HTERT RPE-1 (cell line): ENCODE measurements around the gene HAUS2.
"Not testable (repeated sequence)": the region's sequence is repeated elsewhere in the genome, so short reads cannot be mapped to it uniquely, and the experiment has no call there.

Experiments used
- in situ Hi-C: fragments of 300-500 bp; cut with MboI; formaldehyde crosslinking; loops from 4 replicates; pipeline ENCODE4 v1.14.3; 2020; ENCODE audit warnings: low sequenced_read_pairs

The HAUS2 gene

DNA sequence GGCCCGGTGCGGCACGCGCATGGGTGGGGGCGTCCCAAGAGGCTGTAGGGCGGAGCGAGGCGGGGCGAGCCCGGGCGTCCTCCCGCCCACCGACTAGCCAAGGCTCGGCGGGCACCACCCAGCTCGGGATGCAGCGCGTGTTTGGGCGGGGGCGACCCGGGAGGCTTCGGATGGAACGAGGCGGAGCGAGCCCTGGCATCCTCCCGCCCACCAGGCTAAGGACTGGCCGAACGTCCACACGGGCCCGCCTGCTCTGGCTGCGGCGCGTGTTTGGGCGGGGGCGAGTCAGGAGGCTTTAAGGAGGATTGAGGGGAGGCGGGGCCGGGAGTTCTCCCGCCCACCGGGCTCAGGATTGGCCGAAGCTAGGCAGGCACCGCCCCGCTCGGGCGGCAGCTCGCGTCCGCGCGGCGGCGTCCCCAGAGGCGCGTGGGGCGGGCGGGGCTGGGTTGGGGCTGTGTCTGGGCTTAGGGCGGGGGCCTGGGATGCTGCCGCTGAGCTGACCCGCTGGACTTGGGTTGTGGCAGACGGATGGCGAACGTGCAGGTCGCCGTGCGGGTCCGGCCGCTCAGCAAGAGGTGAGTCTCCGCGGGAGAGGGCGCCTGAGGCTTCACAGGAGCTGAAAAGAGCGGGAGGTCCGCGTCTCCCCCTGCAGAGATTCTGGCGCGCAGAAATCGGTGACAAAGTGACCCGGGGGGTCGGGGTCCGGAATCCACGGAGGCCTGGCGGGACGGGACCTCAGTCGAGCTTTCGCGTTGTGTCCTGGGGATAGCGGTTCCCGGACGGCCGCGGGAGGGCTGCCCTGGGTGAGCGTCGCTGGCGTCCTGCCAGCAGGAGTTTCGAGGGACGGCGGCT, 26.8 kb downstream of the HAUS2 start, which contains the start of gene STARD9:
Gene STARD9, plus strand, starts transcription at position 419 of the 852 bp plus-strand sequence. Its CDS starts 110 bp downstream, at position 529.
- in situ Hi-C loops, result no loop called here

DNA sequence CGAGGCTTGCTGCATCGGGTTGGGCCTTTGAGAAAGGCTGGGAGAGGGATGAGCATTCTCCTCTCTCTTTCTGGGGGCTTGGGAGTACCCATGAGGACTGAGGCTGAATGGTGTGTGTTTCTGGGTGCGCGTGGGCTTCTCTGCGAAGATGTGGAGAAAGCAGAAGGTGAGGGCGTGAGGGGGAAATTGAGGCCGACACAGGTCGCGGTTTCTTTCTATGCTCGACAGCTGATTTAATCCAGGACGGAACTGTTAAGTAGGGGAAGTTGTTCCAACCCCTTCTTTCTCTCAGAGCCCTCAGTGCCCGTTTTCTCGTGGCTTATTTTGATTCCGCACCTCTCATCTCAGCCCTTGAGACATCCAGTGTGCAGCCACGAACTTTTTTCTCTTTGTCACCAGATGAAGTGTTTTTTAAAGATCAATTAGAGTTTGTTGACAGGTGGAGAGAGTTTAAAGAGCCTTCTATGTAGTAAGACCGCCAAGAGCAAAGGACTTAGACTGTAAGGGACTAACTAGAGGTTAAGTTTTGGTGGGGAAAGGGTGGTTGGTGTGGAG, 27.5 kb downstream of the HAUS2 start:
- in situ Hi-C loops, result no loop called here

DNA sequence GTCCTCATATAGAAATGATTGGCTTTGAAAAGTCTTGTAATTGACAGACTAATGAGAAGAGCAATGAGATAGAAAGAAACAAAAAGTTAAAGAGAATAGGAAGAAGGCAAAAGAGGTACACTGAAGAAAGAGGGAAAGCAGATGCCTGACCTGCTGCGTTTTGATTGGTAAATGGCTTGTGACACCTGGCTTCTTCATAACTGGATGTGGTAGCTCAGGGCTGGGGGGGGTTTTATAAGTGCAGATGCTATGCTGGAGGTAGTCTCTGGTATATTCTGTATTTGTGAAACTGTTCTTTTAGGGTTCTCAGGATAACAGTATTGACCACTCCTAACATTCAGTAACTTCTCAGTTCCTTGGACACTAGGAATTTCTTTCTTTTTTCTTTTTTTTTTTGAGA, 28.1 kb downstream of the HAUS2 start:
- in situ Hi-C loops, result no loop called here

DNA sequence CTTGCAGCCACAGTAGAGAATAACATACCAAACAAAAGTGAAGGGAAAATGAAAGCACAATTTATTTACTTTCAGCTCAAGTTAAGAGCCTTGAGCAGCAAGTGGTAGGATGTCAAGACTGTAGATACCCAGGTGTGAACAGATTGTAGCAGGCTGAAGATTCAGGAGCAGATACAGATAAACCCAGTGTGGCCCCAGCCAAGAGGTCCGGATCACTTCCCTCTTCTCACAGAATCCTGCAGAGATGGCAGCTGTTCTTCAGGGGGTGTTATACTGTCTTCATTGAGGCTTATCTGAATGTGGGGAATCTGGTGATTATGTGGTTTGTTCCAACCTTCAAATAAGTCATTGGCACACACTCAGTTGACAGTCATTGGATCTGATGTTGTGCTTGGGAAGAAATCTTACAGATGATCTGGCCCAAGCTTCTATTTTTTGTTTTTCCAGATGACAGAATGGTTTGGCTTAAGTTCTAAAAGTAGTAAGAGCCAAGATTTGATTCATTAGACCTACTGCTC, 28.9 kb downstream of the HAUS2 start:
- in situ Hi-C loops, result no loop called here

DNA sequence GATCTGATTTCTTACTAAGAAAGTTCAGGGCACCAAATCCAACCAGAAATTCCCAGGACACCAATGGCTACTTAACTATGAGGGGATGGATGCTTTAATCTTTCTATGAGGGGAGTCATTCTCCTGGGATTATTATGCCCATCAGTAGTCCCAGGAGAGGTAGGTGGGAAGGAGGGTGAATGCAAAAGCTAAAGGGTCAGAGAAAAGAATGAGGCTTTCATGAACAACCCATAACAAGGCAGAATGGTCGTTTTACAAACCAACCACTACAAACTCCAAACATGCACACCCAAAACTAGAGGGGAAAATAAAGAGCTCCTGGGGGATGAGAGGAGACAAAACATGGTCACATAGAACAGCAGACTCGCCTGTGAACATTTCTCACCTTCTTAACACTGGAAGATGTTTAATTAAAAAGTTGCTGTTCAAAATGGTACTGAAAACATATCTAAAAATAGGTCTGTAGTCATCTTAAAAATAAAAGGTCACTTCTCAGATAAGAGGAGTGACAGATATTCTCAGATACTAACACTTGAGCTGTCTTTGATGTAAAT, 30.4 kb downstream of the HAUS2 start:
- in situ Hi-C loops, result no loop called here

DNA sequence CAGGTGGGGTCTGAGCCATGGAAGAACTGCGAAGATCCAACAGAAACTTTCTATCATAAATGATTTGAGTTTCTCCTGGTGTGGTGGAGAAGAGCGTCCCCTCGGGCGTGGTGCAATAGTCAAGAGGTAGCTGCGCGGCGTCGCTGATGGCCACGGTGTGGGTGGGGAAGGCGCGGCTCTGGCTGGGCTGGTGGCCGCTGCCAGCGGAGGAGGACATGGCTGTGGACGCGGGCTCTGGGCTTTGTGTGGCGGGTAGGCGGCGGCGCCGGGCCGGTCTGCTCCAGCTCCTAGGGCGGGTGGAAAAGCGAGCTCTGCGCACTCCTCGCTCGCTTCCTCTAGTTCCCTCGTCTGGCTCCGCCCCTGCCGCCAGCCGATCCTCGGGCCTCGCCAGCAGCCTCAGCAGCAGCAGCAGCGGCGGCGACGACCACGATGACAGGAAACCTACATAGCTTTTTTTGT, 32.7 kb downstream of the HAUS2 start:
- in situ Hi-C loops, result no loop called here

DNA sequence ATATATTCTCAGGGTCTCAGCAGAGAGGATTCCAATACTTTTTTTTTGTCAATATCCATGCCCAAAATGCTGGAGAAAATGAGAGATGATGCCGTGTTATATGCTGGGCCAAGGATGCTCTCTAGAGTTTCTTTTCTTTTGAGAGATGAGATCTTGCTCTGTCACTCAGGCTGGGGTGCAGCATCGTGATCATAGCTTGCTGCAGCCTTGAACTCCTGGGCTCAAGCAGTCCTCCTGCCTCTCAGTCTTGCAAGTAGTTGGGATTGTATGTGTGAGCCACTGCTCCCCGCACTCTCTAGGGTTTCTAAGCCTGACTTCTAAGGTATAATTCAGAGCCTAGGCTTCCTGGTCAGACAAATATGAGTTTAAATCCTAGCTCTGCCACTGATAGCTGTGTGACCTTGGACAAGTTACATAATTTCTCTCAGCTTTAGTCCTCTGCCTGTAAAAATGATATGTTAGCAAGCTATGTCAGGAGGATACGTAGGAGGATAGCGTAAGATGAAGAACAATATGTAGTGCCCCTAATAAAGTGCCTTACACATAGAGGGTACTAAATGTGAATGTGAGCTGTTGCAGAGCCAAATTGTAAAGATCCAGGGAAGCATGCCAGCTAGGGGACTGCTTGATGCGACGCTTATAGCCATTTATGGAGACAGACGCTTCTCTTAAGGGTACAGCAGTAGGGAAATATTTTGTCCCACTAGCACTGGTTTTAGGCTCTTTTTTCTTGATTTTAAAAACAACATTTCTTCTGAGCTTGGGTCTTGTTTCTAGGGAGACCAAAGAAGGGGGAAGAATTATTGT, 34.1 kb downstream of the HAUS2 start:
- in situ Hi-C loops, result no loop called here

DNA sequence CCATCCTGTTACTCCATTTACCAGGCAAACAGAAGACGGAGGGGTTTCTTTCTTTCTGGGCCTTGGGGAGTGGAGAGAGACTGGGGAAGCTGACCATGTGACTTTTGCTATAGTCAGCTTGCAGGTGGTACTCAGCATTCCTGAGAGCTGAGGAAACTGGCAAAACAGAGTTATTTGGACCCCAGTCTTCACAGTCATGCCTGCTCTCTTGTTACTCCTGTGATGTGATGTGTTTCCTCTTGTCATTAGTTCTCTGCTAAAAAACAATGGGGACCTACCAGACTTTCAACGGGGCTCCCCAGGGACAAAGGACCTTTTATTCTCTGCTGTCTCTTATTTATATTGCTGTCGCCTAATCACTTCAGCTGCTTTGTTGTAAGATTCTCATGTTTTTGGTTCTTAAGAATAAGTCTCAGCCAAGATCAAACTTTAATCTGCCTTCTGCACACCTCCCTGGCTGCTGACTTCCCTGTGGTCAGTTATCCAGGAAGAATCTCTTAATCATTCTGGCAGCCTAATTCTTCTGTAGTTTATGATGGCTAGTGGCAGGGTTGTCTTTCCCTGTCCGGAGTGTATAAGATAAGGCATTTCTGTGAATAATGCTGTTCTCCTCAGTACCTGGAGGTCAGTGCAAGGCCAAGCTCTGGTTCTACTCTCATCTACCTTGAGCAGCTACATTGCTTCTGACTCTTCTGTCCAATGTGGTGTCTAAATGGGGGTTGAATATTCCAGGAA, 35.6 kb downstream of the HAUS2 start:
- in situ Hi-C loops, result no loop called here

DNA sequence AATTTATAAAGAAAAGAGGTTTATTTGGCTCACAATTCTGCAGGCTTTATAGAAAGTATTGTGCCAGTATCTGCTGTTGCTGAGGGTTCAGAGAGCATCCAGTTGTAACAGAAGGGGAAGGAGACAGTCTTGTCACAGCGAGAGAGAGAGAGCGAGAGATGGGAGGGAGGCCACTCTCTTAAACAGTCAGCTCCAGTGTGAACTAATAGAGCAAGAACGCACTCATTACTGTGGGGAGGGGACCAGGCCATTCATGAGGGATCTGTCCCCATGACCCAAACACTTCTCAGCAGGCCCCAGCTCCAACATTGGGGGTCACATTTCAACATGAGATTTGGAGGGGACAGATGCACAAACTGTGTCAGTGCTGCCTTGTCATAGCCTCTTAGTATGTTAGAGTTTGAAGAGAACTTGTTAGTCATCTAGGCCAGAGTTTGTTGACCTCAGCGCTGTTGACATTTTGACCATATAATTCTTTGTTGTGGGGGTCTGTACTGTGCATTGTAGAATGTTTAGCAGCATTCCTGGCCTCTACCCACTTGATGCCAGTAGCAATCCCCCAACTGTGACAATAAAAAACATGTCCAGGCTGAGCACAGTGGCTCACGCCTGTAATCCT, 42.1 kb downstream of the HAUS2 start:
- in situ Hi-C loops, result no loop called here

DNA sequence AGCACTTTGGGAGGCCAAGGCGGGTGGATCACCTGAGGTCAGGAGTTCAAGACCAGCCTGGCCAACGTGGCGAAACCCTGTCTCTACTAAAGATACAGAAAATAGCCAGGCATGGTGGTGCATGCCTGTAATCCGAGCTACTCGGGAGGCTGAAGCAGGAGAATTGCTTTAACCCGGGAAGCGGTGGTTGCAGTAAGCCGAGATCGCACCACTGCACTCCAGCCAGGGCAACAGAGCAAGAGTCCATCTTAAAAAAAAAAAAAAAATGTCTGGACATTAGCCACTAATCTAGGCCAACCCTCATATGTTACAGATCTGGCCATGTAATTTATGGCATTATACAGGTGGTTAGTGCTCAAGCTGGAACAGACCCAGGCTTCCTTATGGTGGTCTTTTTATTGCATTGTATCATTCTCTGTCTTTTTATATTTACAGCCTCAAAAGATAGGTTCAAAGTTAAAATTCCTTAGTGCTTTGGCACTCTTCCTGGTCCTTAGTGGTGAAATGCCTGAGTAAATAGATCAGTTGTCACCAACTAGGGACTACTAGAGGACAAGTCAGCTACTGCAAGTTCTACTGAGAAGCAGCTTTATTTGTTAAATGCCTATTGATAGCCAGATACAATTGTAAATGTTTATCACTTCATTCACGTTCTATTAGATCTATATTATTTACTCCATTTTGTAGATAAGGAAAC, 42.7 kb downstream of the HAUS2 start:
- in situ Hi-C loops, result no loop called here

DNA sequence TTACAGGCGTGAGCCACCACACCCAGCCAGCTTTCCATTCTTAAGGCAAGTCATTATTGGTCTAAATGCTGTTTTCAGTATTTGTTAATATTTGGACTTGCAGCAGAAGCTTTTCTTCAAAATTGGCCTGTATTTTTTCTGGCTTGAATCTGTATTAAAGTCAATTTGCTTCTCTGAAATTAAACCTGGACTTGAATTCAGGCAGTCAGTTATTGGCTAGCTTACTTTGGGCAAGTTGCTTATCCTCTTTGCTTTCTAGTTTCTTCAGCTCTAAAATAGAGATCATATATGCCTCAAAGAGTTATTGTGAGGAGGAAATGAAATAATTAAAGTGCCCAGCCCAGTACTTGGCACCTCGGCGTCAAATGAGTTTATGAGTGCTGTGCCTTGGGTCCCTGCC, 44.1 kb downstream of the HAUS2 start:
- in situ Hi-C loops, result no loop called here

DNA sequence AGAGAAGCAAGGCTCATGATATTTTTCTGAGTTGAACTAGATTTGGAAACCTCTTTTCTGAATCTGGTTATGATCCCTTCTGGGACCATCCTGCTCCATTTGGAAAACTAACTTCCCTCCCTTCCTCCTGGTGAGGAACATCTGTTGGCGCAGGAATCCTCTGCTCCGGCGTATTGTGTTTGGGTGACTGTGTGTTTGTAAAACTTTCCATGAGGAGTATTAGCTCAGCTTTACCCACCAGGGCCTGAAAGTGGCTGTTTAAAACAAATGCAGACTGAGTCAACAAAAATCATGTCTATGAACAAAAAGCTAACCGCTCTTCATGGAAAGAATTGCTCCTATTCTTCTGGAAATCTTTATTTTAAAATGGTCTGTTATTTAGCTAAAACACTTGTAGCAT, 44.5 kb downstream of the HAUS2 start:
- in situ Hi-C loops, result no loop called here

DNA sequence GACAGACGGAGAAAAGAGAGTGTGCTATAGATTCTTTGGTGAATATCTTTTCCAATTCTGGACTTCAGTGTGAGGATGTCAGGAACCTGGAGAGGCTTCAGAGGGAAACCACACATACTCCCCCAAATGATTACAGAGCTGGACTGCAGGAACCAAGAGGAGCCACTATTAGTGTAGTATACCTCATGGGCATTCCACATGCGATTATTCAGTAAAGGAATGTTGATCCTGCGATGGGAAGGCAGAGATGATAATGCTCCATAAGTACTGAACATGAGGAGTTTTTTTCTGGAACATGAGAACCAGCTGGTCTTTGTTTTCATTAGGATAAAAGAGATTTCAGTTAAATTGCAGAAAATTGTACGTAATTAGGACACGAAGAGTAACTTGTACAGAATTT, 45.5 kb downstream of the HAUS2 start:
- in situ Hi-C loops, result no loop called here

DNA sequence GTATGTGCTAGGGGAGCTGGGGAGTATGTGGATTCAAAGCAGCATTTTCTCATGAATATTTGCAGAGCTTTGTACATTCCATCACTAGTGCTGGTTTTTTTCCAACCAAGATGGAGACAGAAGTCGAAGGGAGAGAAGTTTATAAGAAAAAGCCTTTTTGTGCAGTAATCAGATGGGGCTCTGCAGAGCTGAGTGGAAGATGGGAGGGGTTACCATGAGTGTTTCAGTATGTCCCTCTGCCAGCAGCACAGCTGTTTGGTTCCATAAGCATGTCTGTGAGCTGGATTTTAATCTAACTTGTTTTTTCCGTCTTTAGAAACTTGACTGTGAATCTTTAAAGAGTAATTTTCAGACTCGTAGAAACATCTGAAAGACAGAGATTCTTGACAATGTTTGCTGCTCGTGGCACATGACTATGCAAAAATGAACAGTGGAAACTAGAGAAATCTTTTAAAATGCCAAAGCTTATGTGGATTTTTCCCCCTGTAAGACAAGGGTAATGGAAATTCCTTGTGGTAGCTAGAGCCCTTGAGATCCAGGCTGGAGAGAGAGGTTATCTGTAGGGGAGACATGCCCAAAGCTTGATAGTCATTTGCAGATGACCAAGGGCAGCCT, 47.1 kb downstream of the HAUS2 start:
- in situ Hi-C loops, result no loop called here

DNA sequence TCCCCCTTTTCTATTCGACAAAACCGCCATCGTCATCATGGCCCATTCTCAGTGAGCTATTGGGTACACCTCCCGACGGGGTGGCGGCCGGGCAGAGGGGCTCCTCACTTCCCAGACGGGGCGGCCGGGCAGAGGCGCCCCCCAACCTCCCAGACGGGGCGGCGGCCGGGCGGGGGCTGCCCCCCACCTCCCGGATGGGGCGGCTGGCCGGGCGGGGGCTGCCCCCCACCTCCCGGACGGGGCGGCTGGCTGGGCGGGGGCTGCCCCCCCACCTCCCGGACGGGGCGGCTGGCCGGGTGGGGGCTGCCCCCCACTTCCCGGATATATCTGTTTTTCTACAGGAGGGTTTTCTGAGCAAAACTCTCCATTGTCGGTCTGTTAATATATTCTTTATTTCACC, 52.7 kb downstream of the HAUS2 start:
- in situ Hi-C loops, result not testable (repeated sequence)

DNA sequence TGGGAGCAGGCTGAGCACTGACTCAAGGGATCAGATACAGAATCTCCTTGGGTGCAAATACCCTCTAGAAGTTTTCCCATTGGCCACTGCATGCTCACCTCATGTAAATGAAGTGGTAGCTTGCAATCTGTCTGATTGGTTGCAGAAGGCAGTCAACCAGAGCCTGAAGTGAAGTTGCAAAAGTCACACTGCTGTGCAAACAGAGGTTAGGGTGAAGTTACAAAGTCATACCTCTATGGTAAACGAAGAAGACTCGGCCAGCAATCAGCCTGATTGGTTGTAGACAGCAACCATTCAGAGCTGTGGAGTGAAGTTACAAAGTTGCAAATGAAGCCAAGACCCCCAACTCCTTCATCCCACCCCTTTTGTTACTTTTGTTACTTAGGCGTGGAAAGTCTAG, 53.9 kb downstream of the HAUS2 start:
- in situ Hi-C loops, result no loop called here

DNA sequence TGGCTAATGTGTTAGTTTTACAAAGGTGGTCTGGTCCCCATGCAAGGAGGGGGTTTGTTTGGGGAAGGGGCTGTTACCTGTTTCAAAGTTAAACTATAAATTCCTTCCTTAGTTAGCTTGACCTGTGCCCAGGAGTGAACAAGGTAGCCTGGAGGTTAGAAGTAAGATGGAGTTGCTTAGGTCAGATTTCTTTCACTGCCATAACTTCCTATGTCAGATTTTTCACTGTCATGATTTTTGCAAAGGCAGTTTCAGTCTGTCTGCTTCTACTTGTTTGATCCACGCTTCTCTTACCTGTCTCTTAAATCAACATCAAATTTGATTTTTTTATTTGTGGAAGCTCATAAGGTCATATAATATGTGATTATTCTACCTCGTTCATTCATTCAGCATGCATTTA, 55.3 kb downstream of the HAUS2 start:
- in situ Hi-C loops, result no loop called here

DNA sequence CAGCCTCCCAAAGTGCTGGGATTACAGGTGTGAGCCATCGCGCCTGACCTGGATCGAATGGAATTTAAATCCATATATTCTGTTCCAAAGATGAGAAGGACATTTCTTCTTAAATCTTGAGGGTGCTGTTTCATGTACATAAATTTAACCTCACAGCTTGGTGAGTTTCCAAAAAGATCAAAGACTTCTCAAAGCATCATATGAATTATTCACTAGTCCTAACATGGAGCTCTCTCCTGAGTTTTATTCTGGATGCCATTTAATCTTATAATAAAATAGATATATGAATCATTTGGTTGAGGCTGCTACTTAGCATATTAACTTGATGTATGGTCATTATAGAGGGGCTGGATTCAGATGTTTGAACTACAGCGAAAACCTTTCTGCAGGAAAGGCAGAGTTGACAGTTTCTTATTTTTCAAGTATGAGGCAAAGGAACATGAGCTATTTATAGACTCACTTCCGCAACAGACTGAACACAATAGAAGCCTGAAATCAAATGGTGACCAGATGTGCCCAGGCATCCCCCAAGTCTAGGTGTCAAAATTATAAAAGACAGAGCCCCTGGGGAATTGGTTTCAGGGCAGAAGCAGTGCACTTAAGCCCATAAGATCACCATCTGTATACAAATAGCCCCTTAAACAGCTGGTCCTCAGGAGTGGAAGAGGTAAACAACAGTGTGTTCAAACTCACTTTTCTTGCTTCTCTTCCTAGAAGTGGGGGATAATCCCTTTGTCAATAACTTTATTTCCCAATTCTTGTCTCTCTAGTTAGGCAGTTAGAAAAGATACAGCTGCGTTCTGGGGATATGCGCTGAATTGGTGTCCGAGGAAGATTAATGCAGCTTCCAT, 56.5 kb downstream of the HAUS2 start:
- in situ Hi-C loops, result no loop called here
